ENCODE data around the gene SLC2A13. TPM values are rescaled to one million over a fixed set of nuclear protein-coding genes. Genes with fewer than 3 reads are reported as not detected.

Gene SLC2A13
- total and polyA plus RNA-seq, 10 of the 15 experiments (the other 5 are each of a cell fraction or from before 2014, with no cell fraction given) = 0.05 to 3.7 (median 0.25) TPM

DNA sequence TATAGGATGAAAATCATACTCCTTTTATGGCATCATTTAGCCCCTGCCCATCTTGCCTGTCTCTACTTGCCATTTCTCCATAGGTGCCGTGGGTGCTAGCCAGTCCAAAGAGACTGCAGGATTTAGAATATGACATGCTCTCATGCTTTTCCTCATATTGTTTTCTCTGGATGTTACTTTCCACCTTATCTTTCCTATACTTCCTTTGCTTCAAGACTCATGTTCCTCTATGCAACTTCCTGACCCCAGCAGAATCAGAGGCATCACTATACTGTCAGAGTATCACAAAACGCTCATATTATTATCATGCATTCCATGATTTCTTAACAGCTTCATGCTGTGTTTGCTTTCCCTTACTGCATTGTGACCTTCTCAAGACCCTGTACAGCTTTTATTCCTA lies 265.5 kb downstream of the SLC2A13 start (continued):
- TF ChIP-seq RCOR1 (conservative IDR thresholded peaks at IDR 0.05; ENCODE audit: low read depth, low read length) = no peak
- TF ChIP-seq BMI1 (IDR thresholded peaks at IDR 0.05; ENCODE audit: borderline replicate concordance) = no peak

DNA sequence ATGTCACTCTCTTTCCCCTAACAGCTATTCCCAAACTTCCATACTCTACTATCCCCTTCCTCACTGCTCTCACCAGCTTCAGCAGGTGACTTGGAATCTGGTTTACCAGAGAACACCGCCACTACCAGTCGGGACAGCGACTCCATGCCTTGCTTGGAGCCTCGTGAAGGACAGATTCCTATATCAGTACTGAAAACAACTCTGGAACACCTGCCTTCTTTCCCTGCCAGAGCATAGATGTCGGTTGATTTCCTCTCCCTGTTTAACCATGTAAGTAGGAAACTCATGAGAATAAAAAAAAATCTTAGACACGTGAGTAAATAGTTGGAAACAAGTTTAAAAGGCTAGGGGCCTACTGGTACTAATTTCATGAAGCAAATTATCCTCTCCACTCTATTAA lies 266.8 kb downstream of the SLC2A13 start:
- H3K27me3 ChIP-seq (replicated peaks in 1 of 2; ENCODE audit: control insufficient read depth in 2 of 2, insufficient read depth in 2 of 2, low read length in 1 of 2) = no peaks in the 10 kb centered on the region
- no peak overlapping the region for H3K4me2 ChIP-seq (ENCODE audit: control insufficient read depth, insufficient read depth)
- POLR2A ChIA-PET = no interaction called here
- no peak overlapping the region for H3K27ac ChIP-seq (ENCODE audit: control insufficient read depth, insufficient read depth)
- in situ Hi-C loops (cut with MboI) (no loop called here), intact Hi-C loops (cut with micrococcal nuclease; ENCODE audit: unreplicated experiment) (loop anchor here (5.0 kb wide), 1 partner anchor 52 kb away; no protein-coding TSS in a partner anchor)
- ATAC-seq (no peak), FAIRE-seq (no peak), DNase-seq (ENCODE audit: low read depth, low spot score) (no peak)
- CTCF ChIA-PET = no interaction called here
- H3K4me3 ChIP-seq = no peak overlapping the region
- 81% methylated on average over 6 of the region's 6 CpGs for WGBS (ENCODE audit: insufficient coverage, insufficient replicate concordance, low lambda C conversion rate, missing lambda C conversion rate)
- H3K4me1 ChIP-seq (ENCODE audit: control insufficient read depth, insufficient read depth, low read length) = no peaks in the 10 kb centered on the region
- no peaks in the 10 kb centered on the region for H3K9me3 ChIP-seq (replicated peaks; ENCODE audit: control insufficient read depth, insufficient read depth, low read length)
- no peak overlapping the region for H2AFZ ChIP-seq (ENCODE audit: control insufficient read depth, low read depth, low read length)
- no peak overlapping the region for H3K9ac ChIP-seq (ENCODE audit: control insufficient read depth, insufficient read depth, low read length)
- BruUV-seq (replicated peaks) = no TSS peak
- SMC1A ChIA-PET (ENCODE audit: uncharacterized antibody, unreplicated experiment) = no interaction called here
- RAD21 ChIA-PET (ENCODE audit: unreplicated experiment) = no interaction called here
- H3K79me2 ChIP-seq (ENCODE audit: control insufficient read depth, insufficient read depth, low read length) = no peaks in the 10 kb centered on the region
- H4K20me1 ChIP-seq (ENCODE audit: control insufficient read depth, insufficient read depth) = no peaks in the 10 kb centered on the region
- TF ChIP-seq SREBF1 (IDR thresholded peaks at IDR 0.05; ENCODE audit: low read length) = no peak
- no peaks in the 10 kb centered on the region for H3K36me3 ChIP-seq (ENCODE audit: control insufficient read depth in 2 of 2, insufficient read depth in 2 of 2, low read length in 1 of 2)

DNA sequence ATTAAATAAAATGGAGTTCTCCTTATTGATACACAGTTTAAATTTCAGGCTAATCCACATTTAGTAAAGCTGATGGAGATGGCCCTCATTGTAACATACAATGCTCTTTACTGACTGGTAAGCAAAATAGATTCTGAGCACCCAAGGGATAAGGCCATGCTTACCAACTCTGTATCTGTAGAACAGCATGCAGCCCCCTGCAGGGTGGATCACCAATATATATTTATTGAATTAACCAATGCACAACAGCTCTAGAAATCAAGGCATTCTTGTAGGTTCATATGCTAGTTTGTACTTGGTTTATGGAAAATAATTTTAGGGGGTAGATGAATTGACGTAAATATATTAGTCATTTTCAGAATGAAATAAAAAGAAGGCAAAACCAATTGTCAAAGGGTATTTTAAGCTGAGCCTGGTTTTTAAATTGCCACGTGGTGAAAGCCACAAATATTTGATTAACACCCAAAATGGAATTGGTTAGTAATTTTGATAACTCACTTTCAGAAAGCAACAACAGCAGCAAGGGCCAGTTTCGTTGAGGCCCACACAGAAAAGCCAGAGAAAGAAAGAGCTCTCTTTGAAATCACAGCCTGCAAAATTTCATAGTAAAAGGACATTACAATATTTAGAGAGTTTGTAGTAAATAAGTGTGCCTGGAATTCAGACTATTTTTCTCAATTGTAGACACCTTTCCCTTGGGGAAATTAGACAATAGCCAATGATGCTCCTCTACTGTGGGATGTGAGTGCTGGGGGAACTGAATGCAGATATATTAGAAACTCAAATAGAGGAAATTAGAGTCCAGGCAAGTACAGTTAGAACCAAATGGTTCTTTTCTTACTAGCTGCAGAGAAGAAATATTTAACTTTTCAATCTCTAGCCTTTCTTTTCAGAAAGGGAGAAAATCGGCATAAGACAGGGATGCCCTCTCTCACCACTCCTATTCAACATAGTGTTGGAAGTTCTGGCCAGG lies 270.1 kb downstream of the SLC2A13 start:
- 0% methylated on average over 4 of the region's 4 CpGs for WGBS (ENCODE audit: insufficient coverage, insufficient replicate concordance, low lambda C conversion rate, missing lambda C conversion rate)
- in situ Hi-C loops (cut with MboI) (no loop called here), intact Hi-C loops (cut with micrococcal nuclease; ENCODE audit: unreplicated experiment) (loop anchor here (5.0 kb wide), 1 partner anchor 49 kb away; no protein-coding TSS in a partner anchor)
- CTCF ChIA-PET = interaction anchor here (1.1 kb wide), 1 partner anchor 10 kb away, joined by 3 read pairs; no protein-coding TSS in a partner anchor
- POLR2A ChIA-PET = no interaction called here
- BruUV-seq (replicated peaks) = no TSS peak
- no peaks in the 10 kb centered on the region for H3K4me1 ChIP-seq (ENCODE audit: control insufficient read depth, insufficient read depth, low read length)
- no peaks in the 10 kb centered on the region for H3K79me2 ChIP-seq (ENCODE audit: control insufficient read depth, insufficient read depth, low read length)
- no peaks in the 10 kb centered on the region for H3K27me3 ChIP-seq (replicated peaks in 1 of 2; ENCODE audit: control insufficient read depth in 2 of 2, insufficient read depth in 2 of 2, low read length in 1 of 2)
- H3K4me2 ChIP-seq (ENCODE audit: control insufficient read depth, insufficient read depth) = peak overlapping the region; percentile 64
- DNase-seq (ENCODE audit: low read depth, low spot score) (peak; percentile 19), ATAC-seq (peak; percentile 80), FAIRE-seq (no peak)
- RAD21 ChIA-PET (ENCODE audit: unreplicated experiment) = interaction anchor here (0.6 to 1.0 kb wide), 2 partner anchors 11 to 724 kb away, joined by 3 read pairs; no protein-coding TSS in a partner anchor
- H3K9me3 ChIP-seq (replicated peaks; ENCODE audit: control insufficient read depth, insufficient read depth, low read length) = no peaks in the 10 kb centered on the region
- no peaks in the 10 kb centered on the region for H4K20me1 ChIP-seq (ENCODE audit: control insufficient read depth, insufficient read depth)
- no peak overlapping the region for H3K9ac ChIP-seq (ENCODE audit: control insufficient read depth, insufficient read depth, low read length)
- H3K27ac ChIP-seq (ENCODE audit: control insufficient read depth, insufficient read depth) = no peak overlapping the region
- no peak overlapping the region for H2AFZ ChIP-seq (ENCODE audit: control insufficient read depth, low read depth, low read length)
- SMC1A ChIA-PET (ENCODE audit: uncharacterized antibody, unreplicated experiment) = interaction anchor here (0.8 to 0.9 kb wide), 4 partner anchors 8 to 21 kb away, joined by 3 to 4 read pairs (median 4); no protein-coding TSS in a partner anchor
- no peak overlapping the region for H3K4me3 ChIP-seq
- H3K36me3 ChIP-seq (ENCODE audit: control insufficient read depth in 2 of 2, insufficient read depth in 2 of 2, low read length in 1 of 2) = no peaks in the 10 kb centered on the region
- TF ChIP-seq PKNOX1 (IDR thresholded peaks at IDR 0.05) (no peak), MXI1 (IDR thresholded peaks at IDR 0.05; ENCODE audit: low read depth, low read length) (no peak), MEF2B (IDR thresholded peaks at IDR 0.05; ENCODE audit: partially characterized antibody, poor library complexity, severe bottlenecking) (peak; percentile 67), BRCA1 (IDR thresholded peaks at IDR 0.05; ENCODE audit: low read depth, low read length) (no peak), LARP7 (IDR thresholded peaks at IDR 0.05) (no peak), EZH2 (IDR thresholded peaks at IDR 0.05; ENCODE audit: borderline replicate concordance, control insufficient read depth, low read depth, low read length) (no peak), E2F8 (IDR thresholded peaks at IDR 0.05; ENCODE audit: low read depth, partially characterized antibody) (no peak)

All from GM12878 (cell line).